HCT116 (cell line): ENCODE data around the gene JAK1. TPM values are rescaled to one million over a fixed set of nuclear protein-coding genes. Genes with fewer than 3 reads are reported as not detected.
A peak's percentile ranks its signal among the peaks of the same experiment; 100 is the strongest.

Experiments
- ATAC-seq: fragments of 200-7000 bp; cut with Tn5 transposase; 2 replicates; pipeline ENCODE4 v1.9.1; 2020; ENCODE audit warnings: mild to moderate bottlenecking, moderate library complexity
- BruUV-seq: library from RNA; stranded (reverse); fragments of 400-500 nt; replicated peaks from 2 replicates; lab custom pipeline; 2021; lab: Mats Ljungman, UMichigan
- CTCF ChIA-PET: fragments of 300-600 bp; sonication (Branson Sonifier 250); formaldehyde crosslinking; loops from one replicate; lab custom pipeline; 2021; ENCODE audit warnings: antibody characterized with exemption; lab: Charles Lee
- POLR2A ChIA-PET: fragments of 300-600, 350-600 bp; sonication (Branson Sonifier 250); formaldehyde crosslinking; loops from one replicate; lab custom pipeline; 2021; ENCODE audit warnings: antibody characterized with exemption; lab: Charles Lee
- RAD21 ChIA-PET, 2 experiments: fragments of 300-600 bp; sonication (Branson Sonifier 250); formaldehyde crosslinking; loops; one replicate each; lab custom pipeline; 2023; ENCODE audit warnings: low total read pairs in 2 of 2; ENCODE audit not compliant: uncharacterized antibody in 2 of 2, unreplicated experiment in 2 of 2, low non-redundant PET in 1 of 2; lab: Charles Lee
- DNase-seq: peaks from one replicate; pipeline ENCODE4 v3.0.0-alpha.2; 2010; ENCODE audit warnings: low read depth, low spot score
- H2AFZ ChIP-seq: fragments of 200-600 bp; shearing (Covaris generic), sonication (generic); 2 replicates; pipeline ENCODE4 v1.6.1; 2017; ENCODE audit warnings: low read depth, mixed run types, mixed read lengths, antibody characterized with exemption, low read length; ENCODE audit not compliant: poor library complexity, severe bottlenecking
- H3K27ac ChIP-seq: 2 replicates; pipeline ENCODE4 v1.5.1; 2012; ENCODE audit warnings: low read depth, low read length
- H3K27me3 ChIP-seq: fragments of 200-600 bp; sonication (generic); 2 replicates; pipeline ENCODE4 v1.6.1; 2016; ENCODE audit warnings: mixed run types, low read length, mixed read lengths; ENCODE audit not compliant: insufficient read depth
- H3K36me3 ChIP-seq, 2 experiments: fragments of 200-500 bp in 1 of 2; fragments of 200-600 bp in 1 of 2; sonication (Bioruptor generic) in 1 of 2; sonication (generic) in 1 of 2; 2 replicates each; pipeline versions ENCODE4 v1.5.1 to v1.6.1; 2014 to 2016; ENCODE audit warnings: low read length in 2 of 2, inconsistent platforms in 1 of 2, mixed read lengths in 1 of 2, mixed run types in 1 of 2; ENCODE audit not compliant: insufficient read depth in 2 of 2, control insufficient read depth in 1 of 2
- H3K4me1 ChIP-seq, 2 experiments: fragments of 200-600 bp in 1 of 2; sonication (generic) in 1 of 2; 2 replicates each; pipeline versions ENCODE4 v1.5.1 to v1.6.1; 2012 to 2017; ENCODE audit warnings: low read length in 2 of 2, inconsistent platforms in 1 of 2, mild to moderate bottlenecking in 1 of 2, mixed read lengths in 1 of 2, mixed run types in 1 of 2, moderate library complexity in 1 of 2; ENCODE audit not compliant: insufficient read depth in 2 of 2, control insufficient read depth in 1 of 2
- H3K4me2 ChIP-seq: fragments of 200-600 bp; sonication (generic); 2 replicates; pipeline ENCODE4 v1.6.1; 2017; ENCODE audit warnings: mixed run types, low read length, mixed read lengths
- H3K4me3 ChIP-seq, 2 experiments: fragments of 200-600 bp in 1 of 2; sonication (generic) in 1 of 2; replicated peaks in 1 of 2; 2 replicates each; pipeline ENCODE4 v1.5.1; 2011 to 2016; ENCODE audit warnings: low read length in 2 of 2, control low read depth in 1 of 2, low read depth in 1 of 2, mild to moderate bottlenecking in 1 of 2, mixed read lengths in 1 of 2, mixed run types in 1 of 2
- H3K79me2 ChIP-seq: fragments of 200-600 bp; sonication (generic); 2 replicates; pipeline ENCODE4 v1.6.1; 2017; ENCODE audit warnings: mild to moderate bottlenecking, mixed run types, low read length, moderate library complexity, mixed read lengths; ENCODE audit not compliant: insufficient read depth
- H3K9ac ChIP-seq: fragments of 200-600 bp; sonication (generic); 2 replicates; pipeline ENCODE4 v1.6.1; 2016; ENCODE audit warnings: low read length, mixed read lengths
- H3K9me2 ChIP-seq: fragments of 200-600 bp; sonication (generic), shearing (Covaris generic); 2 replicates; pipeline ENCODE4 v1.6.1; 2017; ENCODE audit warnings: mixed run types, mild to moderate bottlenecking, moderate library complexity; ENCODE audit not compliant: insufficient read depth
- H3K9me3 ChIP-seq, 2 experiments: fragments of 200-500 bp in 1 of 2; fragments of 200-600 bp in 1 of 2; sonication (Bioruptor generic) in 1 of 2; sonication (generic) in 1 of 2; 2 replicates each; pipeline ENCODE4 v1.6.1; 2014 to 2017; ENCODE audit warnings: low read length in 2 of 2, mixed read lengths in 2 of 2, inconsistent platforms in 1 of 2, low read depth in 1 of 2, mild to moderate bottlenecking in 1 of 2, mixed run types in 1 of 2, moderate library complexity in 1 of 2; ENCODE audit not compliant: control insufficient read depth in 1 of 2, insufficient read depth in 1 of 2
- H4K20me1 ChIP-seq: fragments of 200-600 bp; sonication (generic), shearing (Covaris generic); 2 replicates; pipeline ENCODE4 v1.6.1; 2017; ENCODE audit warnings: mixed run types, mild to moderate bottlenecking, moderate library complexity; ENCODE audit not compliant: insufficient read depth
- EGR1 ChIP-seq: IDR thresholded peaks from 2 replicates; pipeline ENCODE4 v1.6.1; 2012; ENCODE audit warnings: low read depth
- EZH2phosphoT487 ChIP-seq: fragments of 200-600 bp; IDR thresholded peaks from 2 replicates; pipeline ENCODE4 v1.6.1; 2018; ENCODE audit warnings: antibody characterized with exemption, borderline replicate concordance
- FOSL1 ChIP-seq: IDR thresholded peaks from 2 replicates; pipeline ENCODE4 v1.6.1; 2012; ENCODE audit warnings: low read depth
- SRF ChIP-seq: IDR thresholded peaks from 2 replicates; pipeline ENCODE4 v1.6.1; 2012; ENCODE audit warnings: low read depth
- YY1 ChIP-seq: IDR thresholded peaks from 2 replicates; pipeline ENCODE4 v1.6.1; 2011; ENCODE audit warnings: low read length, low read depth, moderate library complexity, mild to moderate bottlenecking; ENCODE audit not compliant: insufficient replicate concordance; ENCODE audit errors: extremely low read depth
- intact Hi-C: fragments of 100-400 bp; cut with micrococcal nuclease; formaldehyde crosslinking; loops from 2 replicates; pipeline ENCODE4 v1.10.0; 2022
- total RNA-seq: library from RNA; stranded (reverse); gene quantifications from one replicate; pipeline ENCODE4 v1.2.1, GENCODE V29; 2021; ENCODE audit not compliant: unreplicated experiment
- TF ChIP-seq, protein P1 (sequence below): IDR thresholded peaks from 2 replicates; pipeline ENCODE4 v1.6.1; 2011; ENCODE audit warnings: mild to moderate bottlenecking, low read length, moderate library complexity; ENCODE audit not compliant: insufficient replicate concordance; ENCODE audit errors: extremely low read depth
- TF ChIP-seq, protein P2 (sequence below): IDR thresholded peaks from 2 replicates; pipeline ENCODE4 v1.6.1; 2012
- TF ChIP-seq, protein P3 (sequence below): IDR thresholded peaks from 2 replicates; pipeline ENCODE4 v1.6.1; 2012

Gene JAK1
- total RNA-seq, 1 experiment from 2014 or later, result 53.2 TPM

DNA sequence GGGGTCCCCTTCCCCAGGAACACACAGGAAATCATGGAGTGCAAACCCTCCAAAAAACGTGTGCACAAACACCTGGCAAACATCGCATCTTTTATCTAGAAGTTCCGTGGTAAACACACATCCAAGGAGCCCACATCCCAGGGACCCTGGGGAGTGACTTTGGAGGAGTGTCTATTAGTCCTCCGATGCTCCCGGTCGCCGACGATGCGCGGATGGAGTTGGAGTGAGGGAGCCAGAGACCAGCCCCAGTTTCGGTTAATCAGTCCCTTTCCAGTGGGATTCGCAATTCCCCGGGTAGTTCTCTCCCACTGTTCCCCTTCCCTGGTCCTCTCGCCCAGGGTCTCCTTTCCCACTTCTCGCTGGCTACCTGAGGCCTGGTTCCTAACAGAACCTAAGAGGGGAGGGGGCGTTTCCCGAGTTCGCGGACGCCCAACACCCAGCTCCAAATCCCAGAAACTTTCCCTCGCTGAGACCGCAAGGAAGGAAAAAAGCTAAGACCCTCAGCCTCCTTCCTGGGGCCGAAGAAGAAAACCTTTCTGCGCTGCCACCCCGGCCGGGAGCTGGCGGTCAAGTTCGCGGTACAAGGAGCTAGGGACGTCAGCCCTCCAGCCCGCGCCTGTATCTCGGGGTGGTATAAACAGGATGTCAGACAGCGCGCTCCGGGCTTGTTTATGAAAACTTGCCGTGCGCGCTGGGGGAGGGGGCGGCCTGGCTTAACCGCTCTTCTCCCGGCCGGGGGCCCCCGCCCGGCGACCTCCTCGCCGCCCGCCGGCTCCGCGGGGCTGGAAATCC, 787 bp downstream of the JAK1 start:
- intact Hi-C loops, result loop anchor here (5.0 to 10.0 kb wide), 2 partner anchors 101 to 278 kb away; no protein-coding TSS in a partner anchor
- no peak for TF ChIP-seq YY1
- TF ChIP-seq, protein P1, sequence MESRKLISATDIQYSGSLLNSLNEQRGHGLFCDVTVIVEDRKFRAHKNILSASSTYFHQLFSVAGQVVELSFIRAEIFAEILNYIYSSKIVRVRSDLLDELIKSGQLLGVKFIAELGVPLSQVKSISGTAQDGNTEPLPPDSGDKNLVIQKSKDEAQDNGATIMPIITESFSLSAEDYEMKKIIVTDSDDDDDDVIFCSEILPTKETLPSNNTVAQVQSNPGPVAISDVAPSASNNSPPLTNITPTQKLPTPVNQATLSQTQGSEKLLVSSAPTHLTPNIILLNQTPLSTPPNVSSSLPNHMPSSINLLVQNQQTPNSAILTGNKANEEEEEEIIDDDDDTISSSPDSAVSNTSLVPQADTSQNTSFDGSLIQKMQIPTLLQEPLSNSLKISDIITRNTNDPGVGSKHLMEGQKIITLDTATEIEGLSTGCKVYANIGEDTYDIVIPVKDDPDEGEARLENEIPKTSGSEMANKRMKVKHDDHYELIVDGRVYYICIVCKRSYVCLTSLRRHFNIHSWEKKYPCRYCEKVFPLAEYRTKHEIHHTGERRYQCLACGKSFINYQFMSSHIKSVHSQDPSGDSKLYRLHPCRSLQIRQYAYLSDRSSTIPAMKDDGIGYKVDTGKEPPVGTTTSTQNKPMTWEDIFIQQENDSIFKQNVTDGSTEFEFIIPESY, result no peak
- TF ChIP-seq, protein P2, sequence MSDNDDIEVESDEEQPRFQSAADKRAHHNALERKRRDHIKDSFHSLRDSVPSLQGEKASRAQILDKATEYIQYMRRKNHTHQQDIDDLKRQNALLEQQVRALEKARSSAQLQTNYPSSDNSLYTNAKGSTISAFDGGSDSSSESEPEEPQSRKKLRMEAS, result no peak
- TF ChIP-seq EGR1, result no peak
- TF ChIP-seq SRF, result no peak
- TF ChIP-seq FOSL1, result no peak
- TF ChIP-seq EZH2phosphoT487, result no peak
- TF ChIP-seq, protein P3, sequence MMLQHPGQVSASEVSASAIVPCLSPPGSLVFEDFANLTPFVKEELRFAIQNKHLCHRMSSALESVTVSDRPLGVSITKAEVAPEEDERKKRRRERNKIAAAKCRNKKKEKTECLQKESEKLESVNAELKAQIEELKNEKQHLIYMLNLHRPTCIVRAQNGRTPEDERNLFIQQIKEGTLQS, result no peak
- TF ChIP-seq, all 23 proteins: peak for 0
- ChIA-PET RAD21 (no interaction called here), POLR2A (interaction anchor here (0.8 kb wide), 1 partner anchor 38 kb away, joined by 3 read pairs; no protein-coding TSS in a partner anchor), CTCF (no interaction called here)
- H3K27ac ChIP-seq, result peak overlapping the region; percentile 82
- H3K9me3 ChIP-seq, result no peaks in the 10 kb centered on the region
- peak overlapping the region; percentile 82 to 90 for H3K4me3 ChIP-seq
- DNase-seq (no peak), ATAC-seq (peak; percentile 41)
- H3K9ac ChIP-seq, result peak overlapping the region; percentile 74
- H3K27me3 ChIP-seq, result no peaks in the 10 kb centered on the region
- peaks cover 8 to 18% of the 10 kb centered on the region in 2 experiments; a peak in 3 of 4 replicates for H3K4me1 ChIP-seq
- no peaks in the 10 kb centered on the region for H4K20me1 ChIP-seq
- H3K9me2 ChIP-seq, result no peaks in the 10 kb centered on the region
- no TSS peak for BruUV-seq
- no peaks in the 10 kb centered on the region for H3K36me3 ChIP-seq
- no peak overlapping the region for H2AFZ ChIP-seq
- peaks cover 52% of the 10 kb centered on the region for H3K79me2 ChIP-seq
- peak overlapping the region; percentile 95 for H3K4me2 ChIP-seq
